Testis (tissue), 2 donors: Measurements from ENCODE around the gene PDXDC1.
"Not testable (repeated sequence)": the region's sequence is repeated elsewhere in the genome, so short reads cannot be mapped to it uniquely, and the experiment has no call there.

Source experiments
- CTCF ChIP-seq, 3 experiments: fragments of 450-650 bp in 2 of 3; fragments of 200-600 bp in 1 of 3; sonication (generic) in 1 of 3; IDR thresholded peaks; one replicate each; pipeline ENCODE4 v1.5.1; 2016 to 2019; ENCODE audit warnings: antibody characterized with exemption in 3 of 3, mild to moderate bottlenecking in 2 of 3, moderate library complexity in 1 of 3
- POLR2A ChIP-seq: fragments of 450-650 bp; IDR thresholded peaks from one replicate; pipeline ENCODE4 v1.6.1; 2017; ENCODE audit warnings: antibody characterized with exemption, mild to moderate bottlenecking, moderate library complexity

- TF ChIP-seq POLR2A; CTCF (IDR thresholded peaks at IDR 0.05): not testable (repeated sequence)
These were observed 54.2 kb downstream of the PDXDC1 start for GRCh38 chr16:15028801-15029698.
